C4-2B (cell line): Measurements from ENCODE around the gene ABT1.
A peak's percentile ranks its signal among the peaks of the same experiment; 100 is the strongest.

Experiments
- H3K27ac ChIP-seq: fragments of 450-650 bp; 2 replicates; pipeline ENCODE4 v1.5.1; 2017
- CTCF ChIP-seq: fragments of 450-650 bp; conservative IDR thresholded peaks from 2 replicates; pipeline ENCODE4 v1.5.1; 2017; ENCODE audit warnings: mild to moderate bottlenecking
- ZFX ChIP-seq: fragments of 450-650 bp; IDR thresholded peaks from 2 replicates; pipeline ENCODE4 v1.6.1; 2017

Gene ABT1

GRCh38 chr6:26599134-26599533 is 2.4 kb downstream of the ABT1 start:
- TF ChIP-seq ZFX (no peak), CTCF (no peak)

GRCh38 chr6:26599591-26599990 is 2.8 kb downstream of the ABT1 start:
- TF ChIP-seq ZFX (no peak), CTCF (no peak)
- H3K27ac ChIP-seq = no peak overlapping the region

More at GRCh38 chr6:26599134-26599533, 2.4 kb downstream of the ABT1 start:
- H3K27ac ChIP-seq = no peak overlapping the region

DNA sequence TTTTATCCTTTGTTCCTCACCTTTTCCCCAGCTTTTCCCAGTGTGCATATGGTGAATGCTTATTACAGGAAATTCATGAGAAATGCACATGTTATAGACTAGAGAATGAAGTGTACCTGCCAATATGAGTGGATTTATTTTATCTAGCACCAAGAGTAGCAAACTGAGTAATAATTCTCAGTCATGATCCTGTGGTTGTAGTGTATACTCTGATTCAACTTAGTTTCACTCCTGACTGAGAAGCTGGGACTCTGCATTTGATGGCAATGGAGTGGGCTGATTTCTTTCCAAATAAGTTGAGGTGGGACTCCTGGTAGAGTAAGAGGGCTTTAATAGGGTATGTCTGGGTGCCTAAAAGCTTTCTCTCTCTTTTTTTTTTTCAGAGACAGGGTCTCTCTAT is 4.0 kb downstream of the ABT1 start:
- TF ChIP-seq CTCF (no peak), ZFX (no peak)
- H3K27ac ChIP-seq = no peak overlapping the region

DNA sequence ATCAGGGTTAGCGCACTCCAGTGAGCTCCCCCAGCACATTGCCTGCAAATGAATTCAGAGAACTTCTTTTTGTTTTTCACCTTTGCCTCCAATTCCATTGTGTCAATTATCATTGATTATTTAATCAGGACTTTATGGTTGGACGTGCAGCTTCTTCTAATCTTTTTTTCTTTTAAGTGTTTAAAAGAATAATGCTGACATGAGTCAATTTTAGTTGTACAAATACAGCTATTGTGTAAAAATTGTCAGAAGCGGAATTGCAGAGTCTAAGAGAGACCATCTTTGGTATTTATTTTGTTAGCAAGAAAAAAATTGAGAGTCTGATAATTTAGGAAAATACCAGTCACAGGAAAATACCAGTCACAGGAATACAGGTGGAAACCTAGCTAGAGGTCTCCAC is 5.5 kb downstream of the ABT1 start:
- no peak for TF ChIP-seq CTCF
- no peak for TF ChIP-seq ZFX

GRCh38 chr6:26604026-26604425 is 7.3 kb downstream of the ABT1 start:
- TF ChIP-seq ZFX (no peak), CTCF (no peak)
- no peak overlapping the region for H3K27ac ChIP-seq

More for the DNA sequence above, 5.5 kb downstream of the ABT1 start:
- H3K27ac ChIP-seq = no peak overlapping the region

- H3K27ac ChIP-seq = no peak overlapping the region
- no peak for TF ChIP-seq ZFX
- no peak for TF ChIP-seq CTCF
These were observed 8.0 kb downstream of the ABT1 start for GRCh38 chr6:26604797-26605196.

- H3K27ac ChIP-seq = no peak overlapping the region
- no peak for TF ChIP-seq ZFX
- peak; percentile 89 for TF ChIP-seq CTCF
These were observed 10.9 kb downstream of the ABT1 start for GRCh38 chr6:26607434-26608230.
